PC-9 (cell line): ENCODE data around the gene DNAJC2.

ENCODE experiments used
- CTCF ChIP-seq: fragments of 200-600 bp; sonication (generic); conservative IDR thresholded peaks from 2 replicates; pipeline ENCODE4 v1.6.1; 2017; ENCODE audit warnings: mixed run types, antibody characterized with exemption, mild to moderate bottlenecking, moderate library complexity
- EZH2 ChIP-seq: fragments of 200-600 bp; sonication (generic); IDR thresholded peaks from 2 replicates; pipeline ENCODE4 v1.8.0; 2017; ENCODE audit warnings: antibody characterized with exemption, low read depth

- no peak for TF ChIP-seq CTCF
- TF ChIP-seq EZH2 = no peak
Observed at GRCh38 chr7:103299660-103300059, 44.9 kb downstream of the DNAJC2 start.
